ENCODE measurements around the gene THOC2. TPM values are rescaled to one million over a fixed set of nuclear protein-coding genes. Genes with fewer than 3 reads are reported as not detected.

THOC2 gene
- total RNA-seq, 1 donor from 2014 or later: 118 TPM

GRCh38 chrX:123696334-123696733, 36.5 kb downstream of the THOC2 start:
- no peak overlapping the region for H3K27ac Mint-ChIP-seq
- H3K4me1 Mint-ChIP-seq (ENCODE audit: low read depth): no peaks in the 10 kb centered on the region
- TF ChIP-seq CTCF (IDR thresholded peaks at IDR 0.05; ENCODE audit: unreplicated experiment): no peak
- no peak overlapping the region for H3K4me3 Mint-ChIP-seq (ENCODE audit: low read depth)
- H3K27me3 Mint-ChIP-seq: no peaks in the 10 kb centered on the region
- no peaks in the 10 kb centered on the region for H3K9me3 Mint-ChIP-seq (ENCODE audit: low read depth)
- no peak for DNase-seq (ENCODE audit: low spot score, unreplicated experiment)
- H3K36me3 Mint-ChIP-seq (ENCODE audit: insufficient read depth): no peaks in the 10 kb centered on the region

- no peaks in the 10 kb centered on the region for H3K27me3 Mint-ChIP-seq
- no peak overlapping the region for H3K4me3 Mint-ChIP-seq (ENCODE audit: low read depth)
- H3K4me1 Mint-ChIP-seq (ENCODE audit: low read depth): no peaks in the 10 kb centered on the region
- no peaks in the 10 kb centered on the region for H3K9me3 Mint-ChIP-seq (ENCODE audit: low read depth)
- no peak for DNase-seq (ENCODE audit: low spot score, unreplicated experiment)
- H3K27ac Mint-ChIP-seq: no peak overlapping the region
- no peak for TF ChIP-seq CTCF (IDR thresholded peaks at IDR 0.05; ENCODE audit: unreplicated experiment)
- no peaks in the 10 kb centered on the region for H3K36me3 Mint-ChIP-seq (ENCODE audit: insufficient read depth)
Observed at GRCh38 chrX:123695242-123695641, 37.6 kb downstream of the THOC2 start.

GRCh38 chrX:123691776-123692175, 41.1 kb downstream of the THOC2 start:
- DNase-seq (ENCODE audit: low spot score, unreplicated experiment): no peak
- Mint-ChIP-seq H3K27ac (no peak overlapping the region), H3K27me3 (no peaks in the 10 kb centered on the region), H3K36me3 (ENCODE audit: insufficient read depth) (peaks cover under 1% of the 10 kb centered on the region), H3K4me3 (ENCODE audit: low read depth) (no peak overlapping the region), H3K4me1 (ENCODE audit: low read depth) (no peaks in the 10 kb centered on the region), H3K9me3 (ENCODE audit: low read depth) (no peaks in the 10 kb centered on the region)
- no peak for TF ChIP-seq CTCF (IDR thresholded peaks at IDR 0.05; ENCODE audit: unreplicated experiment)

GRCh38 chrX:123688524-123688923, 44.3 kb downstream of the THOC2 start:
- Mint-ChIP-seq H3K27ac (no peak overlapping the region), H3K4me1 (ENCODE audit: low read depth) (no peaks in the 10 kb centered on the region), H3K36me3 (ENCODE audit: insufficient read depth) (peaks cover 7% of the 10 kb centered on the region), H3K4me3 (ENCODE audit: low read depth) (no peak overlapping the region), H3K9me3 (ENCODE audit: low read depth) (peaks cover 7% of the 10 kb centered on the region), H3K27me3 (no peaks in the 10 kb centered on the region)
- DNase-seq (ENCODE audit: low spot score, unreplicated experiment): no peak
- no peak for TF ChIP-seq CTCF (IDR thresholded peaks at IDR 0.05; ENCODE audit: unreplicated experiment)

GRCh38 chrX:123685232-123685631, 47.6 kb downstream of the THOC2 start:
- Mint-ChIP-seq H3K27me3 (no peaks in the 10 kb centered on the region), H3K27ac (peak overlapping the region; percentile 24), H3K4me3 (ENCODE audit: low read depth) (no peak overlapping the region), H3K36me3 (ENCODE audit: insufficient read depth) (peaks cover 16% of the 10 kb centered on the region), H3K4me1 (ENCODE audit: low read depth) (peaks cover 8% of the 10 kb centered on the region), H3K9me3 (ENCODE audit: low read depth) (peaks cover 19% of the 10 kb centered on the region)
- no peak for DNase-seq (ENCODE audit: low spot score, unreplicated experiment)
- no peak for TF ChIP-seq CTCF (IDR thresholded peaks at IDR 0.05; ENCODE audit: unreplicated experiment)
